NCI-H1694 (cell line): ENCODE data around the gene ERLEC1.
"Not testable (repeated sequence)": the region's sequence is repeated elsewhere in the genome, so short reads cannot be mapped to it uniquely, and the experiment has no call there.

Experiments used
- DNase-seq: peaks from one replicate; lab custom pipeline; 2025; lab: John Stamatoyannopoulos, UW

Gene ERLEC1

GRCh38 chr2:53840580-53840979 lies 53.7 kb downstream of the ERLEC1 start:
- DNase-seq, result no peak

GRCh38 chr2:53841651-53842050 lies 54.8 kb downstream of the ERLEC1 start:
- not testable (repeated sequence) for DNase-seq

GRCh38 chr2:53842891-53843290 lies 56.0 kb downstream of the ERLEC1 start:
- no peak for DNase-seq

GRCh38 chr2:53843595-53843994 lies 56.8 kb downstream of the ERLEC1 start:
- no peak for DNase-seq

GRCh38 chr2:53848062-53848461 lies 61.2 kb downstream of the ERLEC1 start:
- no peak for DNase-seq

- not testable (repeated sequence) for DNase-seq
Observed at GRCh38 chr2:53851052-53851757, 64.4 kb downstream of the ERLEC1 start.

GRCh38 chr2:53852532-53852931 lies 65.7 kb downstream of the ERLEC1 start:
- DNase-seq, result no peak

- no peak for DNase-seq
Observed at GRCh38 chr2:53854678-53855077, 67.8 kb downstream of the ERLEC1 start.

GRCh38 chr2:53856272-53856671 lies 69.4 kb downstream of the ERLEC1 start:
- no peak for DNase-seq

GRCh38 chr2:53859206-53860181 lies 72.7 kb downstream of the ERLEC1 start, which contains the start of gene GPR75:
GPR75 (minus strand) TSS chr2:53859967; CDS start chr2:53854756, 5,211 bp downstream.
- DNase-seq, result no peak

- no peak for DNase-seq
Observed at GRCh38 chr2:53861824-53862223, 75.0 kb downstream of the ERLEC1 start.

- no peak for DNase-seq
Observed at GRCh38 chr2:53863538-53864227, 76.8 kb downstream of the ERLEC1 start.

GRCh38 chr2:53865264-53865663 lies 78.4 kb downstream of the ERLEC1 start:
- no peak for DNase-seq

GRCh38 chr2:53865962-53866361 lies 79.1 kb downstream of the ERLEC1 start:
- DNase-seq, result no peak

GRCh38 chr2:53867169-53867568 lies 80.3 kb downstream of the ERLEC1 start:
- no peak for DNase-seq

- no peak for DNase-seq
Observed at GRCh38 chr2:53867773-53868172, 80.9 kb downstream of the ERLEC1 start.
